WI38 (cell line): ENCODE results near the gene POLR2J3.
"Not testable (repeated sequence)": the region's sequence is repeated elsewhere in the genome, so short reads cannot be mapped to it uniquely, and the experiment has no call there.

Experiments used
- H3K4me3 ChIP-seq: 2 replicates; pipeline ENCODE4 v1.5.1; 2011; ENCODE audit warnings: low read depth, mild to moderate bottlenecking, control low read depth, low read length

Gene POLR2J3

GRCh38 chr7:102527822-102528793, 44.3 kb downstream of the POLR2J3 start:
- not testable (repeated sequence) for H3K4me3 ChIP-seq

GRCh38 chr7:102527182-102527581, 45.2 kb downstream of the POLR2J3 start:
- H3K4me3 ChIP-seq = not testable (repeated sequence)

- not testable (repeated sequence) for H3K4me3 ChIP-seq
These were observed 47.6 kb downstream of the POLR2J3 start for GRCh38 chr7:102524803-102525202.

- H3K4me3 ChIP-seq = not testable (repeated sequence)
These were observed 51.6 kb downstream of the POLR2J3 start for GRCh38 chr7:102520797-102521196.

DNA sequence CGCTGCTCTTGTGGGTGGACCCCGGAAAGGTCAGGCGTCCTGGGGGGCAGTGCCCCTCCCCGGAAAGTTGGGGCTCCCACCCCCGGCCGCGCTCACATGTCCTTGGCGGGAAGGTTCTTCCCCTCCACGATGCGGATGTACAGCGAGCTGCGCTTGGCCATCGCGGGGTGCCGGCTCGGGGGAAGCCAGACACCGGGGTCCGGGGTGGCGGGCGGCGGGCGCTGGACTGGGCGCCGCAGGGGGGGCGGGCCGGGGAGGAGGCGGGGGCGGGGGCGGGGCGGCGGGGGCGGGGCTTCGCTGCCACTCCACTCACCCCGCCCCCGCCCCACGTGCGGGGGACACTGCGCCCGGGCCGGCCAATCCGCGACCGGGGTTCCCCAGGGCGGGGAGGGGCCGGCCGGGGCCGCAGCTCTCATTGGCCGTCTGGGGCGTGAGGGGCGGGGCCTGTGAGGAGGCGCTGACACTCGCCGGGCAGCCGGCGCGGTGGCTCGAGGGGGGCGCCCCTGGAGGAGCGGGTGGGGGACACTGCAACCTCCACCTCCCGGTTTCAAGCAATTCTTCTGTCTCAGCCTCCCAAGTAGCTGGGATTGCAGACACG, 54.7 kb downstream of the POLR2J3 start, which contains the start of gene RASA4B:
Gene RASA4B, minus strand, starts transcription at position 228 of the 598 bp plus-strand sequence. Its CDS starts 67 bp downstream, at position 161.
- not testable (repeated sequence) for H3K4me3 ChIP-seq
